GM18868 (cell line): Measurements from ENCODE around the gene BLOC1S6.

ENCODE experiments used
- ATAC-seq: cut with Tn5 transposase; IDR thresholded peaks from one replicate; pipeline ENCODE4 v1.9.1; 2021; ENCODE audit warnings: mild to moderate bottlenecking, moderate library complexity; ENCODE audit not compliant: unreplicated experiment

The BLOC1S6 gene, protein sequence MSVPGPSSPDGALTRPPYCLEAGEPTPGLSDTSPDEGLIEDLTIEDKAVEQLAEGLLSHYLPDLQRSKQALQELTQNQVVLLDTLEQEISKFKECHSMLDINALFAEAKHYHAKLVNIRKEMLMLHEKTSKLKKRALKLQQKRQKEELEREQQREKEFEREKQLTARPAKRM

DNA sequence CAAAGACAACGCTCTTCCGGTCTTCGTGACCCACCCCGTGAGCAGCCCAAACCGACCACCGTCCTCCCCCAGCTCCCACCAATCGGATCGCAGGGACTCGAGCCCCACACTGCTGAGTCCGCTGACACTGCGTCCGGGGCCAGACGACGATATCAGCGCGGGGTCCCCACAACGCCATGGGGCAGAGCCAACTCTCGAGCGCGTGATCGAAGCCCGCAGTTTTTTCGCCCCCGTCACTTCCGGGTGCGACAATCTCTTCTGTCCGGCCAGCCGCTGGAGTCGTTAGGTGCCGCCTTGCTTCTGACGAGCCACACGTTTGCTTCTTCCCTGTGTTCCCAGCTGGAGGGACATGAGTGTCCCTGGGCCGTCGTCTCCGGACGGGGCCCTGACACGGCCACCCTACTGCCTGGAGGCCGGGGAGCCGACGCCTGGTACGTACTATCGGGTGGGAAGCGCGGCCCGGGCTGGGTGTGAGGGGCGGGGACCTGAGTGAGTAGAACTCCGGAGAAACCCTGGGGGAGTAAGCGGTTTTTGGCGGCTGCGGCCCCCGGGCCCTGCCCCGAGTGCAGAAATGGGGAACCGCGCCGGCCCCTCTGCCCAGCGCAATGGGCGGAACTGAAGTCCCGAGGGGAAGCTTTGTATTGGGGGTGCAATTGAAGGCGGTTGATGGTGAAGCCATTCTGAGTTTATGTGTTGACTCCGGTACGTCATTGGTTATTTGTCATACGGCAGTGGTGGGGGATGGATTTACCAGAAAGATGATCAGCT is at the start of gene BLOC1S6:
TSS of gene BLOC1S6 (plus strand) at position 285 of the 768 bp plus-strand sequence. CDS start at position 350, 65 bp downstream.
- ATAC-seq = peak; percentile 83

DNA sequence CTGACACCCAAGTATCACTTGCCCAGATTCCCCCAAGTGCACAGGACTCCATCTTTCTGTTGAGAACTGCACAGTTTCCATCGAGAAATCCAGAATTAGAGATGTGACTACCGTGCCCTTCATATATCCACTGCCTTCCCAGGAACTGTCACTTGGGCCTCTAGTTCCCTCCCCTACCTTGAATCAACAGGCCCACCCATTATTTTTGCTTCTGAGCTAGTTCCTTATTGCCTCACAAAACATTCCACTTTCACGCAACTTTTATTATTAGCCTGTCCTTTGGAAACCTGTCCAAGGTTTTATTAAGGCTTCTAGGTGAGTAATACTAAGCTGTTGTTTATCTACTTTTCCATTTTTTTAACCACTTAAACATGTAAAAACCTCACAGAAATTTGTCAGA is 47.5 kb upstream of the BLOC1S6 start:
- ATAC-seq = no peak

DNA sequence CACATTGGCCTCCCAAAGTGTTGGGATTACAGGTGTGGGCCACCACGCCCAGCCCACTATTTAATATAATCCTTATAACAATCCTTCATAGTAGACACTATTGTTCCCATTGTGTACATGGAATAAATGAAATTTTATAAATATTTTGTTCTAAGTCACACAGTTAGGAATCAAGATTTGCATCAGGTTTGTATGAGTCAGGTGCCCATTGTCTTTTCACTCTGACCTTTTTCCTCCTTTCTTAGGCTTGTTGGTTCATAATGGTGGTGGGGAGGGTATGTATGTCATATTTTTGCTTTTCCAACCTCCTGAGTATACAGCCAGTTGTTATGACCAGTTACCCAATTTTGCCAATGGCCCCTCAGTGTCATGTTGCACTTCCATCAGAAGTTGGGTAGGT is 46.6 kb upstream of the BLOC1S6 start:
- no peak for ATAC-seq

- no peak for ATAC-seq
Observed at GRCh38 chr15:45543051-45543450, 44.1 kb upstream of the BLOC1S6 start.

GRCh38 chr15:45544266-45545023 is 42.7 kb upstream of the BLOC1S6 start:
- no peak for ATAC-seq

DNA sequence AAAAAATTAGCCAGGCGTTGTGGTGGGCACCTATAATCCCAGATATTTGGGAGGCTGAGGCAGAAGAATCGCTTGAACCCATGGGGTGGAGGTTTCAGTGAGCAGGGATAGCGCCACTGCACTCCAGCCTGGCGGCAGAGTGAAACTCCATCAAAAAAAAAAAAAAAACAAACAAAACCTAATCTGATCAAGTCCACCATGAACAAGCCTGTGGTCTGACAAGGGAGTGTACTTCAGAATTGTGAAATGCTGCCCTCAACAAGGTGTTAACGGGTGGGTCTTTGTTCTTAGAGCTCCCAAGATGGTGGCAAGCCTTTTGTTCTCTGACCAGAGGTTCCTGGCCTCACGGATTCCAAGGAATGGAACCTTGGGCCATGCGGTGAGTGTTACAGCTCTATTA is 40.4 kb upstream of the BLOC1S6 start:
- ATAC-seq = no peak

DNA sequence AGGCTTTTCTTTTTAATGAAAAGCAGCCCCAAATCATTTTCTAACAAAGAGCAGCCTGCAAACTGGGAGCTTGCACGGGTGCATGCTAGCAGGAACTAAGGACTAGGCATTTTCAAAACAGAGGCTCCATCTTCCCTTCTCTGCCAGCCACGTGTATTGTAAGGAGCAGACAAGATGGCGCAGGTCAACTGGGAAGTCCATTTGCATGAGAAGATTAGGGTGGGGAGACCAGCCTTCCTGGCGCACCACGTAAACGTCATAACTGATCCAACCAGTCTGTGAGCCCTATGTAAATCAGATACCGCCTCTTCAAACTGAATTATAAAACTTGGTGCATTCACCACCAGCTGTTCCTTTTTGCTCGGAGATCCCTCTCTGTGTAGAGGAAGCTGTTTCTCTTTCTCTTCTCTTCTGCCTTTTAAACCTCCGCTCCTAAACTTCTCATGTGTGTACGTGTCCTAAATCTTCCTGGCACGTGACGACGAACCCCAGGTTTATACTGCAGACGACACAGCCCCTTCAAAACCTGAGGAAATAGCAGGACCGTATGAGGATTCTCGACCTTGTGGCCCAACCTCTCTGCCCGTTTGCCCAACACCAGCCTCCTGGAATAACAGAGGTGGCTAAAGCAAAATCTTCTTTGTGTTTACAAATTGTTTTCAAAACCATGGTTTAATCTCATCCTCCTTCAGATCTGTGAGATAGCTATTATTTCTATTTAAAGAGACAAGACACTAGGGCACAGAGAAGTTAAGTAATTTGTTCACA is 38.2 kb upstream of the BLOC1S6 start:
- ATAC-seq = no peak

DNA sequence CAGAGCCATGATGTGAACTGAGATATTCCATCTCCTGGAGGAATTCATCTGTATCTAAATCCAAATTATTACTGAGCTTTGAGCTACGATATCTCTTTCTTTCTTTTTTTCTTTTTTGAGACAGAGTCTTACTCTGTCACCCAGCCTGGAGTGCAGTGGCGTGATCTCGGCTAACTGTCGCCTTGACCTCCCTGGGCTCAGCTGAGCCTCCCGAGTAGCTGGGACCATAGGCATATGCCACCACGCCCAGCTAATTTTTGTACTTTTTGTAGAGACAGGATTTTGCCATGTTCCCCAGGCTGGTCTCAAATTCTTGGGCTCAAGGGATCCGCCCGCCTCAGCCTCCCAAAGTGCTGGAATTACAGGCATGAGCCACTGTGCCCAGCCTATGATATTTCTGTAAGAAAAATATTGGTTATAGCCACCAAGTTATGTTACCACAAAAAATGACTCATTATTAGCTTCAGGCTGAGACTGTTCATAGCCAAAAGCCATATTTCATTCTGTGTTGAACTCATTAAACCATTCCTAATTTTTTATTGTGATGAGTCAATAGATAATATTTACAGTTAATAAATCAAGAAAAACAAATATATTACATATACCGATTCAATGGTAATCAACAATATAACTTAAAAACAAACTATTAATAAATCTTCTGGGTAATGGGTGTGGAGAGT is 37.5 kb upstream of the BLOC1S6 start:
- ATAC-seq = no peak

DNA sequence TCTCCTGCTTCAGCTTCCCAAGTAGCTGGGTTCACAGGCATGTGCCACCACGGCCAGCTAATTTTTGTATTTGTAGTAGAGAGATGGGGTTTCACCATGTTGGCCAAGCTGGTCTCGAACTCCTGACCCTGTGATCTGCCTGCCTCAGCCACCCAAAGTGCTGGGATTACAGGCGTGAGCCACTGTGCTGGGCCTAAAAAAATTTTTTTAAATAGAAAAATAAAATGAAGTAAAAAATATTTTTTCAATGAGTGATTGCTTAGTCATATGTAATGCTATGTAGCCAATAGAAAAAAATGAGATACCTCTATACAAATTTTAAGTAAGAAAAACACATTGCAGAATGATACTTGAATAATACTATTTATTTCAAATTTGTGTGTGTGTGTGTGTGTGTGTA is 36.7 kb upstream of the BLOC1S6 start:
- ATAC-seq = no peak

GRCh38 chr15:45551676-45552075 is 35.5 kb upstream of the BLOC1S6 start:
- no peak for ATAC-seq

GRCh38 chr15:45555934-45556608 is 31.1 kb upstream of the BLOC1S6 start:
- ATAC-seq = no peak

DNA sequence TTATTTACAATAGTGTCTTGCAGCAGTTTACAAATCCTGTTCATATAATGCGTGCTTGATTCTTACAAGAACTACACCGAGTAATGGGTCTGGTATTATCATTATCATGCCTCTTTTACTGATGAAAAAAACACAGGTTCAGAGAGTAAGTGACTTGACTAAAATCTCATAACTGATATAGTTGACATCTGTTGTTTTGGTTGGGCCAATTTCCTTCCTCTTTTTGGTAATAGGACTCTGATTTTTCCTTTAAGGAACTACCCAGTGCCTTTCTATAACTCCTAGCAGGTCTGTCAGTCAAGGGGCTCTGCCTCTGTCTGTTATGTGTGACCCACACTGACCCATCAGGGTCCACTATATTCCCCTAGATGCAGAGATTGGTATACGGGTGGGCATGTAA is 14.6 kb upstream of the BLOC1S6 start:
- no peak for ATAC-seq

DNA sequence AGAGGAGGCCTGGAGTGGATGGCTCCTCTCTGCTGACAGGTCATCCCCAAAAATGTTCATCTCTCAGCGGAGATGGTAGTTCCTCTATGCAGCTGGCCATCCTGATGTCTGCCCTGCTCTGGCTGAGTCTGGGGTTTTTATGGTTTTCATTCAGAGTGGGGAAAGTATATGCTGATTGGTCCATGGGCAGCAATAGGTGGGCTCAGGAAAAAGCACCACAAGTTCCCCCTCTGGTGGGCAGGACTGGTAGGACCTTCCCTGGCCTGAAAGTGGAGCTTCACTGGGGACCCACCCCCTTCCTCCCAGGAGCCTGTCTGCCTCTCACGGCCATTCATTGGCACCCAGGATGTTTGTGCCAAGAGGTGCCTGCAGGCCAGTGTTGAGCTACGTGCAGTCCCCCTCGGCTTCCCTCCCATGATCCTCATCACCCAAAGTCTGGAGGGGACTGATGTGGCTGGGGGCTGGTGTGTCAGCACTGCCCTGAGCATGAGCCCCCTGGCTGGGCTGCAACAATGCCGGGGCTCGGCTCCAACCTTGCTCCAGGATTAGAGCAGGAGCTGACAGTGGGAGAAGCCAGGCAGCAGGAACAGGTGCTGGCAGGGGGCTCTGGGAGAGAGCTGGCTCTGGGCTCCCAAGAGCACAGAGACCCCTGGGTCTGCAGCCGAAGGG is 13.1 kb upstream of the BLOC1S6 start:
- ATAC-seq = no peak

DNA sequence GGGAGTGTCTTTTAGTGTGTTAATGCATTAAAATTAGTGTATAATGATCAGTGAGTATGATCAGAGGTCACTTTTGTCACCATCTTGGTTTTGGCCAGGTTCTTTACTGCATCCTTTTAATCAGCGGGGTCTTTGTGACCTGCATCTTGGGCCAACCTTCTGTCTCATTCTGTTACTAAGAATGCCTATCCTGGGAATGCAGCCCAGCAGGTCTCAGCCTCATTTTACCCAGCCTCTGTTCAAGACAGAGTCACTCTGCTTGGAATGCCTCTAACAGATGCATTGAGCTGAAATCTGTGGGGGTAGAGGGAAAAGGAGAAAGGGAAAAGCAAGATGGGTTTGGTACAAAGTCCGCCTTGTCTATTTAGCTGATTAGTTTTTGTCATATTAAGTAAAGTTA is 5.3 kb upstream of the BLOC1S6 start:
- no peak for ATAC-seq

DNA sequence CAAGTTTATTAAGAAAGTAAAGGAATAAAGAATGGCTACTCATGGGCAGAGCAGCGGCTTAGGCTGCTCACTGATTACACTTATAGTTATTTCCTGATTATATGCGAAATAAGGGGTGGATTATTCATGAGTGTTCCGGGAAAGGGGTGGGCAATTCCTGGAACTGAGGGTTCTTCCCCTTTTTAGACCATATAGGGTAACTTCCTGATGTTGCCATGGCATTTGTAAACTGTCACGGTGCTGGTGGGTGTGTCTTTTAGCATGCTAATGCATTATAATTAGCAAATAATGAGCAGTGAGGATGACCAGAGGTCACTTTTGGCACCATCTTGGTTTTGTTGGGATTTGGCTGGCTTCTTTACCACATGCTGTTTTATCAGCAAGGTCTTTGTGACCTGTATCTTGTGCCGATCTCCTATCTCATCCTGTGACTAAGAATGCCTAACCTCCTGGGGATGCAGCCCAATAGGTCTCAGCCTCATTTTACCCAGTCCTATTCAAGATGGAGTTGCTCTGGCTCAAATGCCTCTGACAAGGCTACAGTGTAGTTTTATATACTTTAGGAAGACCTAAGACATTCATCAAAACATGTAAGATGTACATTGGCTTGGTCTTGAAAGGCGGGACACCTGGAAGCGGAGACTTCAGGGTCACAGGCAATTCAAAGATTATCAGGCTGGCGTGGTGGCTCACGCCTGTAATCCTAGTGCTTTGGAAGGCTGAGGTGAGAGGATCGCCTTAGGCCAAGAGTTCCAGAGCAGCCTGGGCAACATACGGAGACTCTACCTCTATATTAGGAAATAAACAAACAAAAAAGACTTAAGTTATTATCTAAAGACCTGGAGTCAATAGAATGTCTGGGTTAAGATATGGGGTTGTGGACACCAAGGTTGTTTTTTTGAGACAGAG is 3.2 kb upstream of the BLOC1S6 start:
- no peak for ATAC-seq

- ATAC-seq = no peak
Observed at GRCh38 chr15:45585069-45585791, 1.9 kb upstream of the BLOC1S6 start.

- no peak for ATAC-seq
Observed at GRCh38 chr15:45586125-45586524, 1.1 kb upstream of the BLOC1S6 start.

GRCh38 chr15:45586601-45587094 is 531 bp upstream of the BLOC1S6 start:
- ATAC-seq = no peak
